ENCODE data around the gene C19orf81. TPM values are rescaled to one million over a fixed set of nuclear protein-coding genes. Genes with fewer than 3 reads are reported as not detected.

Gene C19orf81
- total and polyA plus RNA-seq, 3 experiments from 2014 or later: not detected

- POLR2A ChIA-PET: no interaction called here
Observed at GRCh38 chr19:50697414-50698124, 48.3 kb downstream of the C19orf81 start.

DNA sequence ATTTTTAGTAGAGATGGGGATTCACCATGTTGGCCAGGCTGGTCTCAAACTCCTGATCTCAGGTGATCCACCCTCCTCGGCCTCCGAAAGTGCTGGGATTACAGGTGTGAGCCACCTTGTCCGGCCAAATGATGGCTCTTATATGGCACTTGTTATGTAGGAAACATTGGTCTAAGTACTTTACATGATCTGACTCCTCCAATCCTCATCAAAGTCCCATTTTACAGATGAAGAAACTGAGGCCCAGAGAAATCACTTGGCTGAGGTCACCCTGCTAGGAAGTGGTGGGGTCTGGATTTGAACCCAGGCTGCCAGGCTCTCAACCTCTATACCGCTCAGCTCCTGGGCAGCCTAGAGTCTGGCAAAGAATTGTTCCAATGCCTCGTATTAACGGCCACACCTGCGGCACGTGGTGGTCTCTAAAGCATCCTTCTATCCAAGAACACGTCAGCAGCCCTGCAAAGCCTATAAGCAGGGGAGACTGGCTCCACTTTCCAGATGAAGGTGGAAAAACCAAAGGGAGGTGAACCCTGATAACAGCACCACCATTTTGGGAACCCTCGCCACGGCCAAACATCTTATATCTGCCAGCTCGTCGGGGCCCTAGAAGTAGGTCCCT lies 52.2 kb downstream of the C19orf81 start:
- no peak overlapping the region for H3K27ac Mint-ChIP-seq
- no peaks in the 10 kb centered on the region for H3K4me1 ChIP-seq (ENCODE audit: insufficient read depth, low read length)
- H3K4me1 Mint-ChIP-seq: no peaks in the 10 kb centered on the region
- H3K27ac ChIP-seq (ENCODE audit: low read depth, low read length): no peak overlapping the region
- H3K9me3 Mint-ChIP-seq: peaks cover 0 to 2% (median 2%) of the 10 kb centered on the region in 5 donors
- ChIA-PET CTCF (no interaction called here), POLR2A (no interaction called here)
- H3K4me3 ChIP-seq (ENCODE audit: low read length): no peak overlapping the region
- no peaks in the 10 kb centered on the region for H3K9me3 ChIP-seq (ENCODE audit: low read length)
- H3K36me3 ChIP-seq (ENCODE audit: insufficient read depth, low read length): no peaks in the 10 kb centered on the region
- H3K4me3 Mint-ChIP-seq: no peak overlapping the region
- H3K36me3 Mint-ChIP-seq: no peaks in the 10 kb centered on the region
- peaks cover 30 to 63% of the 10 kb centered on the region in 2 donors for H3K27me3 Mint-ChIP-seq
- peaks cover 5% of the 10 kb centered on the region for H3K27me3 ChIP-seq (ENCODE audit: insufficient read depth, low read length, poor library complexity, severe bottlenecking)
- DNase-seq: no peak

More at GRCh38 chr19:50697414-50698124, 48.3 kb downstream of the C19orf81 start:
- Mint-ChIP-seq H3K27ac (peak overlapping the region in 1 of 8 donors; percentile 58), H3K4me1 (no peaks in the 10 kb centered on the region), H3K4me3 (no peak overlapping the region), H3K36me3 (no peaks in the 10 kb centered on the region), H3K27me3 (peaks cover 32 to 64% of the 10 kb centered on the region in 2 donors), H3K9me3 (peaks cover 0 to 2% (median 2%) of the 10 kb centered on the region in 5 donors)
- H3K4me3 ChIP-seq (ENCODE audit: low read length): no peak overlapping the region
- no peaks in the 10 kb centered on the region for H3K36me3 ChIP-seq (ENCODE audit: insufficient read depth, low read length)
- no peaks in the 10 kb centered on the region for H3K4me1 ChIP-seq (ENCODE audit: insufficient read depth, low read length)
- H3K27ac ChIP-seq (ENCODE audit: low read depth, low read length): no peak overlapping the region
- no peaks in the 10 kb centered on the region for H3K9me3 ChIP-seq (ENCODE audit: low read length)
- CTCF ChIA-PET: no interaction called here
- no peak for DNase-seq
- peaks cover 9% of the 10 kb centered on the region for H3K27me3 ChIP-seq (ENCODE audit: insufficient read depth, low read length, poor library complexity, severe bottlenecking)

DNA sequence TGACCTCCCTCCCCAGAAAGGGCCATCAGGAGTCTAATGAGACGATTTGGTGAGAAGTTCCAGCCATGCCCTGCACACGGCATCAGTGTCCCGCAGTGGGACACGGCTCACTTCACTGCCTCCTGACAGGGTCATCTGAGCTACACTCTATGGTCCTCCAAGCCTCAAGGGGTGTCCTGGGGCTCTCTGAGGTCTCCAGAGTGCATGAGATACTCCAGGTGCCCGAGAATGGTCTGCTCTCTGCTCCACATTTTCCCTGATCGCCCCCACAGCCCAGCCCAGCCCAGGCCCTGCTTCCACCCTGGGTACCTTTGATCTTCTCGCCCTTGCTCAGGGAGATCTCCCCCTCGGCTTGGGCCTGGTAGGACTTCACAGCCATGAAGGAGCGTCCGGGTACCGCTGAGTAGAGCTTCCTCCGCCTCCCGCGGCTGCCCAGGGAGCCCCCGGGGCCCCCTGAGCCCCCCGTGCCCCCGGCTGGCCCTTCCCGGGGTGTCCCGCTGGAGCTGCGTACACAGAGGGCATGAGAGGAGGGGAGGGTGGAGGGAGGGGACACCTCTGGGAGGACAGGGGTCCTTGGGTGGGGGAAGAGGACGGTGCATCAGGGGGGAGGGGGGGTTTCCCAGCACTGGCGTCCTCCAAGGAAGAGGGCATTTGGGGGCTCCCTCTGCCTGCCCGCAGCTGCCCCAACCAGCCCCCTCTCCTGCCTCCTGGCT lies 53.1 kb downstream of the C19orf81 start:
- Mint-ChIP-seq H3K4me1 (no peaks in the 10 kb centered on the region), H3K27ac (no peak overlapping the region), H3K27me3 (peaks cover 25 to 58% of the 10 kb centered on the region in 2 donors), H3K36me3 (no peaks in the 10 kb centered on the region), H3K9me3 (peaks cover 0 to 2% (median 0%) of the 10 kb centered on the region in 5 donors), H3K4me3 (no peak overlapping the region)
- no peaks in the 10 kb centered on the region for H3K9me3 ChIP-seq (ENCODE audit: low read length)
- H3K36me3 ChIP-seq (ENCODE audit: insufficient read depth, low read length): no peaks in the 10 kb centered on the region
- H3K27me3 ChIP-seq (ENCODE audit: insufficient read depth, low read length, poor library complexity, severe bottlenecking): peaks cover 5% of the 10 kb centered on the region
- DNase-seq: no peak
- ChIA-PET CTCF (no interaction called here), POLR2A (no interaction called here)
- H3K27ac ChIP-seq (ENCODE audit: low read depth, low read length): no peak overlapping the region
- H3K4me1 ChIP-seq (ENCODE audit: insufficient read depth, low read length): no peaks in the 10 kb centered on the region
- no peak overlapping the region for H3K4me3 ChIP-seq (ENCODE audit: low read length)

- no peaks in the 10 kb centered on the region for H3K36me3 ChIP-seq (ENCODE audit: insufficient read depth, low read length)
- no peak overlapping the region for H3K27ac ChIP-seq (ENCODE audit: low read depth, low read length)
- no peaks in the 10 kb centered on the region for H3K4me1 ChIP-seq (ENCODE audit: insufficient read depth, low read length)
- no peak for DNase-seq
- Mint-ChIP-seq H3K36me3 (no peaks in the 10 kb centered on the region), H3K9me3 (peaks cover 0 to 6% (median 0%) of the 10 kb centered on the region in 5 donors), H3K4me1 (no peaks in the 10 kb centered on the region), H3K27ac (no peak overlapping the region), H3K27me3 (peaks cover 20 to 51% of the 10 kb centered on the region in 2 donors), H3K4me3 (no peak overlapping the region)
- ChIA-PET CTCF (no interaction called here), POLR2A (no interaction called here)
- H3K27me3 ChIP-seq (ENCODE audit: insufficient read depth, low read length, poor library complexity, severe bottlenecking): peaks cover 5% of the 10 kb centered on the region
- no peak overlapping the region for H3K4me3 ChIP-seq (ENCODE audit: low read length)
- H3K9me3 ChIP-seq (ENCODE audit: low read length): no peaks in the 10 kb centered on the region
Observed at GRCh38 chr19:50702871-50703829, 53.9 kb downstream of the C19orf81 start.

DNA sequence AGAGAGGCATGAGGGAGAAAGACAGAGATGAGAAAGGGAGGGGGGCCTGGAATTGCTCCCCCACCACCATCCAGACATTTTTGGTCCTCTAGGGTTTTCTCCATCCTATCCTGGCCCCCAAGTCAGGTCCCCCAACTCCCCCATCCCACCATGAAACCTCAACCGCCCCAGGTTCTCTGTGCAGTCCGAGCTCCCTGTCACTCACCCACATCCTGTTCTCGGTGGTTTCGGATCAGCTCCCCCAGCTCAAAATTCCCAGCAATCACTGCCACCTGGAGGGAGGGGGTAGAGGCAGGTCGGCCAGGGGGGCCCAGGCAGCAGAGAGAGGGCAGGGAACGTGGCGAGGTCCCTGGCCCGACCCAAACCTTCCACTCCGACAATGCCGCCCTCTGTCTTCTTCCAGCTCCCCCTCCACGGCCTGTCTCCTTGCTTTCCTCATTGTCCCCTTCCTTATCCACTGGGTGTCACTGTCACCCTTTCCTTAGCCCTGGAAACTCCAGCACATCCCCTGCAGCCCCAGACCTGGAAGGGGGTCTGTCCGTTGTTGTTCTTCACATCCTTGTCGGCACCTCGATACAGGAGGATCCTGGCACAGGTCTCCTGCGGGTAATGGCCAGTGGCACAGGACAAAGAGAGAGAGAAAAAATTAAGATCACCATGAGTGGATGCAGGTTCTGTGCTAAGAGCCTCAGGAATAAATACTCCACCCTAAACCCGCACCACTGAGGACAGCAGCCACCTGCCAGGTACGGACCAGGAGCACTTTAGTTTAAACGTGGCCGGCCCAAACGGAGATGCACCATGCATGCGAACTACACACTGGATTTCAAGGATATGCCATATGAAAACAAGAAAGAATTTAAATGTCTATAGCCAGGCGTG lies 54.9 kb downstream of the C19orf81 start:
- H3K27me3 ChIP-seq (ENCODE audit: insufficient read depth, low read length, poor library complexity, severe bottlenecking): peaks cover 5% of the 10 kb centered on the region
- CTCF ChIA-PET: no interaction called here

DNA sequence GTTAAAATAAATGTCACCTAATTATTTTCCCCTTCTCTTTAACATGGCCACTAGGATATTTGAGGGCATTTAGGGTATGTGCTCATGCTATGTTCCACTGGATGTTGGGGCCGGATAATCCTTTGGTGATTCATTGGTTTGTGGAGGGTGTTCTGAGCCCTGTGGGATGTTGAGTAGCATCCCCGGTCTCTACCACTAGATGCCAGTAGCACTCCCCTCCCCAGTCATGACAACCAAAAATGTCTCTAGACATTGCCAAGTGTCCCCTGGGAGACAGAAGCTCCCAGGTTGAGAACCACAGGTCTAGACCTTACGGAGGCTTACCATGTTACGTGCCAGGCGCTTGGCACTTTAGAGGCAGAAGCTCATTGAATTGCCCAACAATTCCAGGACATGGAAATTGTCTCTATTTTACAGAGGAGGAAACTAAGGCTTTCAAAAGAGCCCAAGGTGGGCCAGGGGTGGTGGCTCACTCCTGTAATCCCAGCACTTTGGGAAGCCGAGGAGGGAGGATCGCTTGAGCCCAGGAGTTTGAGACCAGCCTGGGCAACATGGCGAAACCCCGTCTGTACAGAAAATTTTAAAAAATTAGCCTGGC lies 56.3 kb downstream of the C19orf81 start:
- peaks cover 0 to 4% (median 0%) of the 10 kb centered on the region in 5 donors for H3K9me3 Mint-ChIP-seq
- H3K27me3 ChIP-seq (ENCODE audit: insufficient read depth, low read length, poor library complexity, severe bottlenecking): peaks cover 5% of the 10 kb centered on the region
- H3K27ac ChIP-seq (ENCODE audit: low read depth, low read length): no peak overlapping the region
- ChIA-PET CTCF (no interaction called here), POLR2A (no interaction called here)
- H3K4me1 ChIP-seq (ENCODE audit: insufficient read depth, low read length): no peaks in the 10 kb centered on the region
- H3K36me3 Mint-ChIP-seq: no peaks in the 10 kb centered on the region
- H3K4me1 Mint-ChIP-seq: no peaks in the 10 kb centered on the region
- H3K4me3 ChIP-seq (ENCODE audit: low read length): no peak overlapping the region
- DNase-seq: peak in 1 of 5 donors; percentile 52
- H3K4me3 Mint-ChIP-seq: no peak overlapping the region
- H3K27me3 Mint-ChIP-seq: peaks cover 20 to 42% of the 10 kb centered on the region in 2 donors
- no peaks in the 10 kb centered on the region for H3K9me3 ChIP-seq (ENCODE audit: low read length)
- no peaks in the 10 kb centered on the region for H3K36me3 ChIP-seq (ENCODE audit: insufficient read depth, low read length)
- H3K27ac Mint-ChIP-seq: no peak overlapping the region

More for the DNA sequence above, 54.9 kb downstream of the C19orf81 start:
- no peaks in the 10 kb centered on the region for H3K36me3 Mint-ChIP-seq
- H3K36me3 ChIP-seq (ENCODE audit: insufficient read depth, low read length): no peaks in the 10 kb centered on the region
- H3K4me1 Mint-ChIP-seq: no peaks in the 10 kb centered on the region
- peaks cover 0 to 6% (median 0%) of the 10 kb centered on the region in 5 donors for H3K9me3 Mint-ChIP-seq
- no peak overlapping the region for H3K4me3 ChIP-seq (ENCODE audit: low read length)
- DNase-seq: no peak
- no peak overlapping the region for H3K27ac ChIP-seq (ENCODE audit: low read depth, low read length)
- no peak overlapping the region for H3K27ac Mint-ChIP-seq
- H3K4me1 ChIP-seq (ENCODE audit: insufficient read depth, low read length): no peaks in the 10 kb centered on the region
- H3K4me3 Mint-ChIP-seq: no peak overlapping the region
- POLR2A ChIA-PET: no interaction called here
- peaks cover 17 to 47% of the 10 kb centered on the region in 2 donors for H3K27me3 Mint-ChIP-seq
- H3K9me3 ChIP-seq (ENCODE audit: low read length): no peaks in the 10 kb centered on the region

GRCh38 chr19:50706387-50706786 lies 57.1 kb downstream of the C19orf81 start:
- peaks cover 0 to 5% (median 0%) of the 10 kb centered on the region in 5 donors for H3K9me3 Mint-ChIP-seq
- H3K27ac Mint-ChIP-seq: no peak overlapping the region

More at GRCh38 chr19:50706387-50706786, 57.1 kb downstream of the C19orf81 start:
- DNase-seq: no peak
- Mint-ChIP-seq H3K4me1 (no peaks in the 10 kb centered on the region), H3K36me3 (no peaks in the 10 kb centered on the region), H3K4me3 (no peak overlapping the region), H3K27me3 (peaks cover 16 to 44% of the 10 kb centered on the region in 2 donors)
- Histone ChIP-seq H3K4me1 (ENCODE audit: insufficient read depth, low read length) (no peaks in the 10 kb centered on the region), H3K9me3 (ENCODE audit: low read length) (no peaks in the 10 kb centered on the region), H3K27ac (ENCODE audit: low read depth, low read length) (no peak overlapping the region), H3K4me3 (ENCODE audit: low read length) (no peak overlapping the region), H3K36me3 (ENCODE audit: insufficient read depth, low read length) (no peaks in the 10 kb centered on the region), H3K27me3 (ENCODE audit: insufficient read depth, low read length, poor library complexity, severe bottlenecking) (peaks cover 5% of the 10 kb centered on the region)
- ChIA-PET CTCF (no interaction called here), POLR2A (no interaction called here)
